ENCODE data around the gene MINK1. TPM values are rescaled to one million over a fixed set of nuclear protein-coding genes. Genes with fewer than 3 reads are reported as not detected.

Gene MINK1
- total and polyA plus RNA-seq, 2 of the 8 experiments (the other 6 are each of a cell fraction or from before 2014, with no cell fraction given) = 26.9 to 77.7 TPM

GRCh38 chr17:4886830-4887229 is 53.7 kb downstream of the MINK1 start:
- Histone ChIP-seq H3K4me1 (replicated peaks in 1 of 4; ENCODE audit: control insufficient read depth in 3 of 4, insufficient read depth in 4 of 4, low read length in 3 of 4) (peaks cover 0 to 1% (median 0%) of the 10 kb centered on the region in 4 experiments; a peak in 1 of 7 replicates), H4K5ac (ENCODE audit: insufficient read length, low read depth, low read length) (no peak overlapping the region), H2BK120ac (replicated peaks; ENCODE audit: low read depth, low read length) (no peak overlapping the region), H3K9me3 (ENCODE audit: insufficient read depth in 2 of 2, low read depth in 1 of 2, low read length in 1 of 2) (no peaks in the 10 kb centered on the region), H3K4me3 (ENCODE audit: extremely low read depth in 1 of 4, insufficient read depth in 2 of 4, low read depth in 3 of 4, low read length in 4 of 4) (no peak overlapping the region), H2AK5ac (ENCODE audit: low read depth, low read length) (no peak overlapping the region), H4K20me1 (replicated peaks in 1 of 2; ENCODE audit: control insufficient read depth in 1 of 2, insufficient read depth in 2 of 2, low read length in 2 of 2) (peaks cover 0 to 2% of the 10 kb centered on the region in 2 experiments), H4K91ac (replicated peaks; ENCODE audit: insufficient read length, low read length) (no peak overlapping the region), H3K9ac (replicated peaks in 1 of 4; ENCODE audit: extremely low read depth in 1 of 4, low read depth in 3 of 4, low read length in 3 of 4) (no peak overlapping the region), H3K79me1 (ENCODE audit: low read depth, low read length) (no peaks in the 10 kb centered on the region), H3K27ac (ENCODE audit: low read depth, low read length) (no peak overlapping the region), H2BK12ac (ENCODE audit: low read depth, low read length) (no peak overlapping the region), H4K8ac (ENCODE audit: extremely low read depth, insufficient read depth, low read length) (no peak overlapping the region; the same call in 1 of the 2 replicates), H2BK15ac (ENCODE audit: low read length) (no peak overlapping the region), H2BK5ac (ENCODE audit: low read depth, low read length) (no peak overlapping the region), H3K23me2 (ENCODE audit: low read depth, low read length) (no peaks in the 10 kb centered on the region), H3K56ac (replicated peaks; ENCODE audit: insufficient read length, low read depth, low read length) (no peak overlapping the region), H3K23ac (ENCODE audit: insufficient read length) (no peak overlapping the region), H3K79me2 (ENCODE audit: control insufficient read depth in 1 of 2, insufficient read depth in 2 of 2, low read length in 2 of 2) (no peaks in the 10 kb centered on the region), H3K27me3 (replicated peaks in 1 of 4; ENCODE audit: control insufficient read depth in 3 of 4, extremely low read depth in 1 of 4, insufficient read depth in 3 of 4, low read length in 3 of 4) (no peaks in the 10 kb centered on the region), H3K36me3 (ENCODE audit: control insufficient read depth in 2 of 4, insufficient read depth in 4 of 4, low read length in 3 of 4) (peaks cover 8 to 48% (median 31%) of the 10 kb centered on the region in 4 experiments), H3K14ac (ENCODE audit: insufficient read length) (no peak overlapping the region), H2AFZ (ENCODE audit: low read length) (no peak overlapping the region), H3K4me2 (ENCODE audit: insufficient read depth in 1 of 2, low read depth in 2 of 2, low read length in 2 of 2) (no peak overlapping the region), H3K4ac (replicated peaks; ENCODE audit: insufficient read length, low read depth, low read length) (no peak overlapping the region), H3K18ac (ENCODE audit: extremely low read depth, low read length) (no peak overlapping the region), H2BK20ac (ENCODE audit: low read length) (no peak overlapping the region)
- POLR2A ChIA-PET (ENCODE audit: partially characterized antibody) = no interaction called here
- DNase-seq (ENCODE audit: low read depth in 1 of 2, low spot score in 2 of 2) (no peak), FAIRE-seq (no peak)
- WGBS, 2 experiments (ENCODE audit: extremely low coverage in 1 of 2, insufficient coverage in 1 of 2, insufficient read length in 1 of 2, insufficient replicate concordance in 2 of 2, low coverage in 1 of 2, low lambda C conversion rate in 2 of 2, missing lambda C conversion rate in 1 of 2) = 90% methylated on average over 11 of the region's 12 CpGs; no CpG with 5 or more reads in 1 of the 2 experiments
- CTCF ChIA-PET (ENCODE audit: partially characterized antibody) = interaction anchor here (0.8 to 5.2 kb wide), 8 partner anchors 9 to 320 kb away, joined by 3 to 24 read pairs (median 6); partner anchors contain the start of genes GLTPD2 and MED11
- TF ChIP-seq POLR2A (IDR thresholded peaks at IDR 0.05; ENCODE audit: control extremely low read depth in 1 of 2, low read depth in 2 of 2, low read length in 2 of 2) (no peak), EP300 (IDR thresholded peaks at IDR 0.05; ENCODE audit: borderline replicate concordance in 1 of 2, low read depth in 2 of 2, low read length in 2 of 2) (no peak), GTF2F1 (IDR thresholded peaks at IDR 0.05; ENCODE audit: borderline replicate concordance, low read depth, low read length) (no peak), POLR2AphosphoS5 (IDR thresholded peaks at IDR 0.05; ENCODE audit: low read depth, low read length) (no peak), CBX5 (IDR thresholded peaks at IDR 0.05; ENCODE audit: low read depth, low read length) (no peak), CEBPB (IDR thresholded peaks at IDR 0.05; ENCODE audit: low read depth, low read length) (no peak), ZNF274 (IDR thresholded peaks at IDR 0.05; ENCODE audit: borderline replicate concordance, extremely low read depth, low read length) (no peak), KDM5A (IDR thresholded peaks at IDR 0.05; ENCODE audit: low read length) (no peak), TBP (IDR thresholded peaks at IDR 0.05; ENCODE audit: low read depth, low read length) (no peak), TCF12 (IDR thresholded peaks at IDR 0.05; ENCODE audit: low read depth, low read length) (no peak), TAF1 (IDR thresholded peaks at IDR 0.05; ENCODE audit: low read depth, low read length) (no peak), GABPA (IDR thresholded peaks at IDR 0.05; ENCODE audit: borderline replicate concordance, insufficient read depth, low read length) (no peak), RBBP5 (IDR thresholded peaks at IDR 0.05; ENCODE audit: borderline replicate concordance, low read depth, low read length) (no peak), CREB1 (IDR thresholded peaks at IDR 0.05) (no peak), CHD2 (IDR thresholded peaks at IDR 0.05; ENCODE audit: low read length) (no peak), JUND (IDR thresholded peaks at IDR 0.05; ENCODE audit: low read length) (no peak), JUN (IDR thresholded peaks at IDR 0.05; ENCODE audit: low read depth, low read length) (no peak)
